Activated T-helper 17 cell treated with anti-CD3 and anti-CD28 coated beads, Interleukin-2, amount 50 U/mL, for 72 hours (primary cell): Measurements from ENCODE around the gene S100A16. TPM values are rescaled to one million over a fixed set of nuclear protein-coding genes. Genes with fewer than 3 reads are reported as not detected.
A peak's percentile ranks its signal among the peaks of the same experiment; 100 is the strongest.
"Not testable (repeated sequence)": the region's sequence is repeated elsewhere in the genome, so short reads cannot be mapped to it uniquely, and the experiment has no call there.

ENCODE experiments used
- ATAC-seq: fragments of 150-1000 bp; cut with Tn5 transposase; replicated peaks from 2 replicates; pipeline ENCODE4 v1.10.0; 2021; ENCODE audit warnings: mild to moderate bottlenecking, moderate library complexity
- H3K27ac Mint-ChIP-seq: one replicate; pipeline ENCODE4 v1.8.0; 2022; ENCODE audit warnings: mixed read lengths
- H3K27me3 Mint-ChIP-seq: one replicate; pipeline ENCODE4 v1.8.0; 2022; ENCODE audit warnings: mixed read lengths
- H3K36me3 Mint-ChIP-seq: one replicate; pipeline ENCODE4 v1.8.0; 2022; ENCODE audit warnings: low read depth, mild to moderate bottlenecking, mixed read lengths
- H3K4me1 Mint-ChIP-seq: one replicate; pipeline ENCODE4 v1.8.0; 2022; ENCODE audit warnings: mixed read lengths
- H3K4me3 Mint-ChIP-seq: one replicate; pipeline ENCODE4 v1.8.0; 2022; ENCODE audit warnings: mild to moderate bottlenecking, mixed read lengths
- H3K9me3 Mint-ChIP-seq: one replicate; pipeline ENCODE4 v1.8.0; 2022; ENCODE audit warnings: mixed read lengths
- total RNA-seq, 2 donors: library from RNA; stranded (reverse); gene quantifications; one replicate each; pipeline ENCODE4 v1.2.3, GENCODE V29; 2022

The S100A16 gene
- total RNA-seq, 2 donors from 2014 or later, result not detected

DNA sequence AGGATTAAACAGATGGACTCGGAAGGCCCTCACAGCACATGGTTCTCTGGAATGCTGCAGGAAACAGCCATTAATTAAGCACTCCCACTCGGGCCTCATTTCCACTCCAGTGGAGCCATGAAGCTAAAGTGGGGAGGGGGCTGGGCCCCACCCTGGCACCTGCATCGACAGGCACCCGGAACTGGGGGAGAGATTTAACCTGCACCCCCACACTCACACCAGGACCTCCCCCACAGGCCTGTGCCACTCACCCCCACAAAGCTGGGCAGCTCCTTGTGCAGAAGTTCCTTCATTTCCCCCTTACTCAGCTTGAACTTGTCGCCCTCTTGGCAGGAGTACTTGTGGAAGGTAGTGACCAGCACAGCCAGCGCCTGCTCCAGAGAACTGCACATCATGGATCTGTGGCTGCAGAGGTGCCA, 49.4 kb downstream of the S100A16 start:
- Mint-ChIP-seq H3K27me3 (no peaks in the 10 kb centered on the region), H3K36me3 (peaks cover 15% of the 10 kb centered on the region), H3K9me3 (no peaks in the 10 kb centered on the region), H3K4me3 (no peak overlapping the region), H3K4me1 (peaks cover 25% of the 10 kb centered on the region), H3K27ac (peak overlapping the region; percentile 38)
- no peak for ATAC-seq

DNA sequence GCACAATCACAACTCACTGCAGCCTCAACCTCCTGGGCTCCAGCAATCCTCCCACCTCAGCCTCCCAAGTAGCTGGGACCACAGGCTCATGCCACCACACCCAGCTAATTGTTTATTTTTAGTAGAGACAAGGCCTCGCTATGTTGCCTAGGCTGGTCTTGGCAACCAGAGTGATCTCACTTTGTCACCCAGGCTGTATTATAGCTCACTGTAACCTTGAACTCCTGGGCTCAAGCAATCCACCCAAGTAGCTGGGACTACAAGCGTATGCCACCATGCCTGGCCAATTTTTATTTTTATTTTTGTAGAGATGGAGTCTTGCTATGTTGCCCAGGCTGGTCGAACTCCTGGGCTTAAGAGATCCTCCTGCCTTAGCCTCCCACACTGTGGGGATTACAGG, 50.9 kb downstream of the S100A16 start:
- not testable (repeated sequence) for H3K36me3 Mint-ChIP-seq, ATAC-seq, H3K4me3 Mint-ChIP-seq, H3K9me3 Mint-ChIP-seq, H3K27me3 Mint-ChIP-seq
- peak overlapping the region; percentile 59 for H3K27ac Mint-ChIP-seq
- peaks cover 13% of the 10 kb centered on the region for H3K4me1 Mint-ChIP-seq

DNA sequence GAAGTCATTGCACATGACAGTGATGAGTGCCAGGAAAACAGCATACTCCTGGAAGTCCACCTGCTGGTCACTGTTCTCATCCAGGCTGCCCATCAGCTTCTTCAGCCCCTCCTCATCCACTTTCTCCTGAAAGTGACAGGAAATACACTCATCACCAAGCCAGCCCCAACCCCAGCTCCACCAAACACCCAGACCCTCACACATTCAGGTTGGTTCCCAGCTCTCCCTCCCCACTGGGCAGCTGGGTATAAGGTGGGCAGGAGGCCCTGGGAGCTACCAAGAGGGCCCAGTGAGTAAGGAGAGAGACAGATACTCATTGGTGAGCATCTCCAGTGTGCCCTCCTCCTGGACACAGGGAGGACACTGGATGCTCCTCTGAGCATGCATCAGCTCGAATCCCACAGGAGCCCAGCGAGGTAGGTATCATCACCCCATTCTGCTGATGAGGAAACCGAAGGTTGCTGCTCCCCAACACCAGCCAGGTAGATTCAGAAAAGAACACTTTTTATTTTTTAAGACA, 51.4 kb downstream of the S100A16 start:
- peaks cover 6% of the 10 kb centered on the region for H3K36me3 Mint-ChIP-seq
- H3K27me3 Mint-ChIP-seq, result no peaks in the 10 kb centered on the region
- H3K4me1 Mint-ChIP-seq, result peaks cover 8% of the 10 kb centered on the region
- no peak overlapping the region for H3K4me3 Mint-ChIP-seq
- peak overlapping the region; percentile 59 for H3K27ac Mint-ChIP-seq
- no peaks in the 10 kb centered on the region for H3K9me3 Mint-ChIP-seq
- no peak for ATAC-seq

DNA sequence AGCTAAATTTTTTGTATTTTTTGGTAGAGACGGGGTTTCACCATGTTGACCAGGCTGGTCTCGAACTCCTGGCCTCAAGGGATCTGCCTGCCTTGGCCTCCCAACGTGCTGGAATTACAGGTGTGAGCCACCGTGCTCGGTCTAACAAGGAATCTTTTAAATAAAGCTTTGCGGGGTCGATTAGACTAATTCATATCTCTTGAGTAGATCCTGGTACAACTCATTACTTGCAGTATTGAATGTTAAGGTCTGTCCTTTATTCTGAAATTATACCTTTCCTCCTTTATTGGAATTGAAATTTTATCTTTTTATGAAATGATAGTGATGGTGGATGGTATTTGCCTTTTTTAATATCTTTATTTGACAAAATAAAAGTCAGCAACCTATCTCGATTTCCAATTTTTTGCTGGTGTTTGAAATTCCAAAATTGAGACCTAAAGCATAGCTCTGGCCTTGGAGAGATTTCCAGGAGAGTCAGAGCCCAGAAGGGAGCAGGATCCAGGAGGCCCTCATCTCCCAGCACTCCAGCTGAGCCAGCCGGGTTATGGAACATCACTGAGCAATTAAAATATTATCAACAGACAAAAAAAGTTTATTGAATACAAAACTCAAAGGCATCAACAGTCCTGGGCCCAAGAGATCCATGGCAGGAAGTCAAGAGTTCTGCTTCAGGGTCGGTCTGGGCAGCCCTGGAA, 52.0 kb downstream of the S100A16 start:
- no peak for ATAC-seq
- H3K9me3 Mint-ChIP-seq, result no peaks in the 10 kb centered on the region
- H3K27ac Mint-ChIP-seq, result no peak overlapping the region
- no peak overlapping the region for H3K4me3 Mint-ChIP-seq
- peaks cover 4% of the 10 kb centered on the region for H3K36me3 Mint-ChIP-seq
- no peaks in the 10 kb centered on the region for H3K27me3 Mint-ChIP-seq
- H3K4me1 Mint-ChIP-seq, result peaks cover 5% of the 10 kb centered on the region

DNA sequence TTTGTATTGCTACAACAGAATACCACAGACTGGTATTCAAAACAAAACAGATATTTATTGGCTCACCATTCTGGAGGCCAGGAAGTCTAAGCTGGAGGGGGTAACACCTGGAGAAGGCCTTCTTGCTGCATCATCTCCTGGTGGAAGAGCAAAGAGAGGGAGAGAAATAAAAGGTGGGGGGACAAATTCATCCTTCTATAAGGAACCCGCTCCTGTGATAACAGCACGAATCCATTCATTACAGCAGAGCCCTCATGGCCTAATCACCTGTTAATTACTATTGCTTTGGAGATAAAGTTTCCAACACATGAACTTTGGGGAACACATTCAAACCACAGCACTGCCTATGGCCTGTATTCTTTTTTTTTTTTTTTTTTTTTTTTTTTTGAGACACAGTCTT, 52.7 kb downstream of the S100A16 start:
- Mint-ChIP-seq H3K4me3 (no peak overlapping the region), H3K27ac (no peak overlapping the region), H3K9me3 (no peaks in the 10 kb centered on the region), H3K4me1 (no peaks in the 10 kb centered on the region), H3K36me3 (no peaks in the 10 kb centered on the region), H3K27me3 (no peaks in the 10 kb centered on the region)
- no peak for ATAC-seq

DNA sequence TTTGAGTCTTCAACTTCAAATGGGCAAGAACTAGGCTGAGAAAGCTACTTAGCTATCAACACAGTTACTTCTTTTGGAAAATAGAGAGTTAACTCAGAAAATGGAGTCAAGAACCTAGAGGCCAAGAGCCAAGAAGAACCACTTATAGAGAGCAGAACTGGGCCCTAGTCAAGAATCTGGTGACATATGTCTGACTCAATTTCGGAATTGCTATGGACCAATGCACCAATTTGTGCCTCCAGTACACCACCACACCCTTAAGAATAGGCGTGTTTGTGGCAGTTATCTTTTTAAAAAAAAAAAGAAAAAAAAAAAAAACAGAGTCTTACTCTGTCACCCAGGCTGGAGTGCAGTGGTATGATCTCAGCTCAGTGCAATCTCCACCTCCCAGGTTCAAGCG, 55.1 kb downstream of the S100A16 start:
- ATAC-seq, result no peak
- Mint-ChIP-seq H3K36me3 (no peaks in the 10 kb centered on the region), H3K4me3 (no peak overlapping the region), H3K27ac (no peak overlapping the region), H3K9me3 (no peaks in the 10 kb centered on the region), H3K4me1 (peaks cover 5% of the 10 kb centered on the region), H3K27me3 (no peaks in the 10 kb centered on the region)

Other genes starting within 250 kb of the S100A16 start
- gene S100A12, start 237.5 kb downstream of the S100A16 start, total RNA-seq, result not detected
- not detected for gene S100A8, start 222.1 kb downstream of the S100A16 start, total RNA-seq
- gene S100A7A, start 196.6 kb downstream of the S100A16 start, total RNA-seq, result not detected
- not detected for gene S100A7, start 152.5 kb downstream of the S100A16 start, total RNA-seq
- gene S100A6, start 77.1 kb downstream of the S100A16 start, total RNA-seq, result 100 to 1,000 TPM; 530 to 753 TPM
- gene S100A5, start 72.2 kb downstream of the S100A16 start, total RNA-seq, result 1 to 10 TPM; 3.2 to 9.6 TPM
- gene S100A4, start 67.3 kb downstream of the S100A16 start, total RNA-seq, result 1,000 to 10,000 TPM; 1,035 to 1,445 TPM
- gene S100A3, start 63.9 kb downstream of the S100A16 start, total RNA-seq, result not detected
- 10 to 100 TPM; 10.1 to 10.7 TPM for gene S100A2, start 47.3 kb downstream of the S100A16 start, total RNA-seq
- gene S100A14, start 3.2 kb upstream of the S100A16 start, total RNA-seq, result under 1 TPM in 1 of 2 donors, not detected in 1; 0.71 TPM
- 1 to 10 TPM; 6.8 to 7.9 TPM for gene S100A13, start 14.4 kb upstream of the S100A16 start, total RNA-seq
- gene S100A1, start 15.3 kb upstream of the S100A16 start, total RNA-seq, result not detected
- gene CHTOP, start 20.9 kb upstream of the S100A16 start, total RNA-seq, result 10 to 100 TPM; 70.6 to 88.6 TPM
- gene SNAPIN, start 45.6 kb upstream of the S100A16 start, total RNA-seq, result 10 to 100 TPM; 27.3 to 29.0 TPM
- 100 to 1,000 TPM; 153 to 245 TPM for gene ILF2, start 57.9 kb upstream of the S100A16 start, total RNA-seq
- gene NPR1, start 65.6 kb upstream of the S100A16 start, total RNA-seq, result under 1 TPM in 1 of 2 donors, not detected in 1; 0.19 TPM
- 100 to 1,000 TPM in 1 of 2 donors, 10 to 100 TPM in 1; 49.5 to 103 TPM for gene INTS3, start 114.9 kb upstream of the S100A16 start, total RNA-seq
- 1 to 10 TPM; 9.7 to 9.8 TPM for gene SLC27A3, start 162.3 kb upstream of the S100A16 start, total RNA-seq